HCT116 (cell line): Measurements from ENCODE around the gene RASSF3. TPM values are rescaled to one million over a fixed set of nuclear protein-coding genes. Genes with fewer than 3 reads are reported as not detected.

Experiments used
- ATAC-seq: fragments of 200-7000 bp; cut with Tn5 transposase; 2 replicates; pipeline ENCODE4 v1.9.1; 2020; ENCODE audit warnings: mild to moderate bottlenecking, moderate library complexity
- BruUV-seq: library from RNA; stranded (reverse); fragments of 400-500 nt; replicated peaks from 2 replicates; lab custom pipeline; 2021; lab: Mats Ljungman, UMichigan
- CTCF ChIA-PET: fragments of 300-600 bp; sonication (Branson Sonifier 250); formaldehyde crosslinking; loops from one replicate; lab custom pipeline; 2021; ENCODE audit warnings: antibody characterized with exemption; lab: Charles Lee
- POLR2A ChIA-PET: fragments of 300-600, 350-600 bp; sonication (Branson Sonifier 250); formaldehyde crosslinking; loops from one replicate; lab custom pipeline; 2021; ENCODE audit warnings: antibody characterized with exemption; lab: Charles Lee
- RAD21 ChIA-PET, 2 experiments: fragments of 300-600 bp; sonication (Branson Sonifier 250); formaldehyde crosslinking; loops; one replicate each; lab custom pipeline; 2023; ENCODE audit warnings: low total read pairs in 2 of 2; ENCODE audit not compliant: uncharacterized antibody in 2 of 2, unreplicated experiment in 2 of 2, low non-redundant PET in 1 of 2; lab: Charles Lee
- DNase-seq: peaks from one replicate; pipeline ENCODE4 v3.0.0-alpha.2; 2010; ENCODE audit warnings: low read depth, low spot score
- H2AFZ ChIP-seq: fragments of 200-600 bp; shearing (Covaris generic), sonication (generic); 2 replicates; pipeline ENCODE4 v1.6.1; 2017; ENCODE audit warnings: low read depth, mixed run types, mixed read lengths, antibody characterized with exemption, low read length; ENCODE audit not compliant: poor library complexity, severe bottlenecking
- H3K27ac ChIP-seq: 2 replicates; pipeline ENCODE4 v1.5.1; 2012; ENCODE audit warnings: low read depth, low read length
- H3K27me3 ChIP-seq: fragments of 200-600 bp; sonication (generic); 2 replicates; pipeline ENCODE4 v1.6.1; 2016; ENCODE audit warnings: mixed run types, low read length, mixed read lengths; ENCODE audit not compliant: insufficient read depth
- H3K36me3 ChIP-seq, 2 experiments: fragments of 200-500 bp in 1 of 2; fragments of 200-600 bp in 1 of 2; sonication (Bioruptor generic) in 1 of 2; sonication (generic) in 1 of 2; 2 replicates each; pipeline versions ENCODE4 v1.5.1 to v1.6.1; 2014 to 2016; ENCODE audit warnings: low read length in 2 of 2, inconsistent platforms in 1 of 2, mixed read lengths in 1 of 2, mixed run types in 1 of 2; ENCODE audit not compliant: insufficient read depth in 2 of 2, control insufficient read depth in 1 of 2
- H3K4me1 ChIP-seq, 2 experiments: fragments of 200-600 bp in 1 of 2; sonication (generic) in 1 of 2; 2 replicates each; pipeline versions ENCODE4 v1.5.1 to v1.6.1; 2012 to 2017; ENCODE audit warnings: low read length in 2 of 2, inconsistent platforms in 1 of 2, mild to moderate bottlenecking in 1 of 2, mixed read lengths in 1 of 2, mixed run types in 1 of 2, moderate library complexity in 1 of 2; ENCODE audit not compliant: insufficient read depth in 2 of 2, control insufficient read depth in 1 of 2
- H3K4me2 ChIP-seq: fragments of 200-600 bp; sonication (generic); 2 replicates; pipeline ENCODE4 v1.6.1; 2017; ENCODE audit warnings: mixed run types, low read length, mixed read lengths
- H3K4me3 ChIP-seq, 2 experiments: fragments of 200-600 bp in 1 of 2; sonication (generic) in 1 of 2; replicated peaks in 1 of 2; 2 replicates each; pipeline ENCODE4 v1.5.1; 2011 to 2016; ENCODE audit warnings: low read length in 2 of 2, control low read depth in 1 of 2, low read depth in 1 of 2, mild to moderate bottlenecking in 1 of 2, mixed read lengths in 1 of 2, mixed run types in 1 of 2
- H3K79me2 ChIP-seq: fragments of 200-600 bp; sonication (generic); 2 replicates; pipeline ENCODE4 v1.6.1; 2017; ENCODE audit warnings: mild to moderate bottlenecking, mixed run types, low read length, moderate library complexity, mixed read lengths; ENCODE audit not compliant: insufficient read depth
- H3K9ac ChIP-seq: fragments of 200-600 bp; sonication (generic); 2 replicates; pipeline ENCODE4 v1.6.1; 2016; ENCODE audit warnings: low read length, mixed read lengths
- H3K9me2 ChIP-seq: fragments of 200-600 bp; sonication (generic), shearing (Covaris generic); 2 replicates; pipeline ENCODE4 v1.6.1; 2017; ENCODE audit warnings: mixed run types, mild to moderate bottlenecking, moderate library complexity; ENCODE audit not compliant: insufficient read depth
- H3K9me3 ChIP-seq, 2 experiments: fragments of 200-500 bp in 1 of 2; fragments of 200-600 bp in 1 of 2; sonication (Bioruptor generic) in 1 of 2; sonication (generic) in 1 of 2; 2 replicates each; pipeline ENCODE4 v1.6.1; 2014 to 2017; ENCODE audit warnings: low read length in 2 of 2, mixed read lengths in 2 of 2, inconsistent platforms in 1 of 2, low read depth in 1 of 2, mild to moderate bottlenecking in 1 of 2, mixed run types in 1 of 2, moderate library complexity in 1 of 2; ENCODE audit not compliant: control insufficient read depth in 1 of 2, insufficient read depth in 1 of 2
- H4K20me1 ChIP-seq: fragments of 200-600 bp; sonication (generic), shearing (Covaris generic); 2 replicates; pipeline ENCODE4 v1.6.1; 2017; ENCODE audit warnings: mixed run types, mild to moderate bottlenecking, moderate library complexity; ENCODE audit not compliant: insufficient read depth
- CBX3 ChIP-seq: IDR thresholded peaks from 2 replicates; pipeline ENCODE4 v1.6.1; 2012; ENCODE audit warnings: low read depth
- CEBPB ChIP-seq: IDR thresholded peaks from 2 replicates; pipeline ENCODE4 v1.6.1; 2012; ENCODE audit warnings: low read depth
- EGR1 ChIP-seq: IDR thresholded peaks from 2 replicates; pipeline ENCODE4 v1.6.1; 2012; ENCODE audit warnings: low read depth
- ELF1 ChIP-seq: IDR thresholded peaks from 2 replicates; pipeline ENCODE4 v1.6.1; 2012; ENCODE audit warnings: low read depth, borderline replicate concordance
- EZH2 ChIP-seq: fragments of 200-600 bp; sonication (generic); IDR thresholded peaks from 2 replicates; pipeline ENCODE4 v1.6.1; 2017; ENCODE audit warnings: antibody characterized with exemption, mixed run types
- FOSL1 ChIP-seq: IDR thresholded peaks from 2 replicates; pipeline ENCODE4 v1.6.1; 2012; ENCODE audit warnings: low read depth
- MAX ChIP-seq: IDR thresholded peaks from 2 replicates; pipeline ENCODE4 v1.6.1; 2012
- POLR2AphosphoS5 ChIP-seq: IDR thresholded peaks from 2 replicates; pipeline ENCODE4 v1.6.1; 2011; ENCODE audit warnings: mild to moderate bottlenecking, low read depth, low read length, moderate library complexity
- SIN3A ChIP-seq: IDR thresholded peaks from 2 replicates; pipeline ENCODE4 v1.6.1; 2012; ENCODE audit warnings: low read depth
- SRF ChIP-seq: IDR thresholded peaks from 2 replicates; pipeline ENCODE4 v1.6.1; 2012; ENCODE audit warnings: low read depth
- TCF7L2 ChIP-seq: IDR thresholded peaks from 2 replicates; pipeline ENCODE4 v1.7.0; 2011; ENCODE audit warnings: borderline replicate concordance, inconsistent platforms; ENCODE audit not compliant: insufficient read depth, insufficient read length; ENCODE audit errors: extremely low read depth
- YY1 ChIP-seq: IDR thresholded peaks from 2 replicates; pipeline ENCODE4 v1.6.1; 2011; ENCODE audit warnings: low read length, low read depth, moderate library complexity, mild to moderate bottlenecking; ENCODE audit not compliant: insufficient replicate concordance; ENCODE audit errors: extremely low read depth
- ZBTB33 ChIP-seq: IDR thresholded peaks from 2 replicates; pipeline ENCODE4 v1.6.1; 2011; ENCODE audit warnings: mild to moderate bottlenecking, low read length, moderate library complexity; ENCODE audit not compliant: insufficient replicate concordance; ENCODE audit errors: extremely low read depth
- intact Hi-C: fragments of 100-400 bp; cut with micrococcal nuclease; formaldehyde crosslinking; loops from 2 replicates; pipeline ENCODE4 v1.10.0; 2022
- total RNA-seq: library from RNA; stranded (reverse); gene quantifications from one replicate; pipeline ENCODE4 v1.2.1, GENCODE V29; 2021; ENCODE audit not compliant: unreplicated experiment
- TF ChIP-seq, protein P1 (sequence below): IDR thresholded peaks from 2 replicates; pipeline ENCODE4 v1.6.1; 2012; ENCODE audit warnings: low read depth
- TF ChIP-seq, protein P2 (sequence below): IDR thresholded peaks from 2 replicates; pipeline ENCODE4 v1.6.1; 2012
- TF ChIP-seq, protein P3 (sequence below), 3 experiments: fragments of 200-600 bp in 1 of 3; sonication (generic) in 1 of 3; IDR thresholded peaks in 2 of 3; conservative IDR thresholded peaks in 1 of 3; 2 replicates each; pipeline ENCODE4 v1.5.1; 2012 to 2017; ENCODE audit warnings: low read depth in 2 of 3, low read length in 2 of 3, antibody characterized with exemption in 1 of 3, borderline replicate concordance in 1 of 3, control low read depth in 1 of 3, mild to moderate bottlenecking in 1 of 3, mixed read lengths in 1 of 3, mixed run types in 1 of 3, moderate library complexity in 1 of 3; ENCODE audit not compliant: insufficient read depth in 1 of 3

The RASSF3 gene
- total RNA-seq, 1 experiment from 2014 or later: 67.1 TPM

DNA sequence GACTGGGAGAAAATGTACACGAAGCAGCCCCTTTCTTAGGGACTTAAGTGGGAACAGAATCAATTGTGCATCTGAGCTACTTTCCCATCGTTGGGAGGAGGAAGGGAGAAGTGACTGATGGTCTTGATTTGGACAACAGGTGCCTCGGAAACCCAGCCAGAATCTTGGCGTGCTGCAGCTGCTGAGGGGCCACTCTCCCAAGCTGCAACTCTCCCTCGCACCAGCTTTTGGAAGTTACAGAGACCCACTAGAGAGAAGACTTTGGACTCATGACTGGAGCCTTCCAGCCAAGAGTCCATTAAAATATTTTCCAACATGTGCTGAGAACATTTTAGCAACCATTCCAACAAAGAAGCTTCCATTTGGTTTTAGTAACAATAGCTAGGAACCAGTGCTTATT is 96.6 kb downstream of the RASSF3 start:
- no peak overlapping the region for H3K4me2 ChIP-seq
- no peak overlapping the region for H3K9ac ChIP-seq
- H3K9me2 ChIP-seq: no peaks in the 10 kb centered on the region
- H4K20me1 ChIP-seq: no peaks in the 10 kb centered on the region
- POLR2A ChIA-PET: no interaction called here
- H3K79me2 ChIP-seq: no peaks in the 10 kb centered on the region
- TF ChIP-seq SRF (no peak), ZBTB33 (no peak), CEBPB (no peak), SIN3A (no peak), MAX (no peak), CBX3 (no peak), ELF1 (no peak), TCF7L2 (no peak), YY1 (no peak), EGR1 (no peak), EZH2 (no peak), POLR2AphosphoS5 (no peak), FOSL1 (no peak)
- TF ChIP-seq, protein P1, sequence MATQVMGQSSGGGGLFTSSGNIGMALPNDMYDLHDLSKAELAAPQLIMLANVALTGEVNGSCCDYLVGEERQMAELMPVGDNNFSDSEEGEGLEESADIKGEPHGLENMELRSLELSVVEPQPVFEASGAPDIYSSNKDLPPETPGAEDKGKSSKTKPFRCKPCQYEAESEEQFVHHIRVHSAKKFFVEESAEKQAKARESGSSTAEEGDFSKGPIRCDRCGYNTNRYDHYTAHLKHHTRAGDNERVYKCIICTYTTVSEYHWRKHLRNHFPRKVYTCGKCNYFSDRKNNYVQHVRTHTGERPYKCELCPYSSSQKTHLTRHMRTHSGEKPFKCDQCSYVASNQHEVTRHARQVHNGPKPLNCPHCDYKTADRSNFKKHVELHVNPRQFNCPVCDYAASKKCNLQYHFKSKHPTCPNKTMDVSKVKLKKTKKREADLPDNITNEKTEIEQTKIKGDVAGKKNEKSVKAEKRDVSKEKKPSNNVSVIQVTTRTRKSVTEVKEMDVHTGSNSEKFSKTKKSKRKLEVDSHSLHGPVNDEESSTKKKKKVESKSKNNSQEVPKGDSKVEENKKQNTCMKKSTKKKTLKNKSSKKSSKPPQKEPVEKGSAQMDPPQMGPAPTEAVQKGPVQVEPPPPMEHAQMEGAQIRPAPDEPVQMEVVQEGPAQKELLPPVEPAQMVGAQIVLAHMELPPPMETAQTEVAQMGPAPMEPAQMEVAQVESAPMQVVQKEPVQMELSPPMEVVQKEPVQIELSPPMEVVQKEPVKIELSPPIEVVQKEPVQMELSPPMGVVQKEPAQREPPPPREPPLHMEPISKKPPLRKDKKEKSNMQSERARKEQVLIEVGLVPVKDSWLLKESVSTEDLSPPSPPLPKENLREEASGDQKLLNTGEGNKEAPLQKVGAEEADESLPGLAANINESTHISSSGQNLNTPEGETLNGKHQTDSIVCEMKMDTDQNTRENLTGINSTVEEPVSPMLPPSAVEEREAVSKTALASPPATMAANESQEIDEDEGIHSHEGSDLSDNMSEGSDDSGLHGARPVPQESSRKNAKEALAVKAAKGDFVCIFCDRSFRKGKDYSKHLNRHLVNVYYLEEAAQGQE: no peak
- TF ChIP-seq, protein P2, sequence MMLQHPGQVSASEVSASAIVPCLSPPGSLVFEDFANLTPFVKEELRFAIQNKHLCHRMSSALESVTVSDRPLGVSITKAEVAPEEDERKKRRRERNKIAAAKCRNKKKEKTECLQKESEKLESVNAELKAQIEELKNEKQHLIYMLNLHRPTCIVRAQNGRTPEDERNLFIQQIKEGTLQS: no peak
- TF ChIP-seq, protein P3, sequence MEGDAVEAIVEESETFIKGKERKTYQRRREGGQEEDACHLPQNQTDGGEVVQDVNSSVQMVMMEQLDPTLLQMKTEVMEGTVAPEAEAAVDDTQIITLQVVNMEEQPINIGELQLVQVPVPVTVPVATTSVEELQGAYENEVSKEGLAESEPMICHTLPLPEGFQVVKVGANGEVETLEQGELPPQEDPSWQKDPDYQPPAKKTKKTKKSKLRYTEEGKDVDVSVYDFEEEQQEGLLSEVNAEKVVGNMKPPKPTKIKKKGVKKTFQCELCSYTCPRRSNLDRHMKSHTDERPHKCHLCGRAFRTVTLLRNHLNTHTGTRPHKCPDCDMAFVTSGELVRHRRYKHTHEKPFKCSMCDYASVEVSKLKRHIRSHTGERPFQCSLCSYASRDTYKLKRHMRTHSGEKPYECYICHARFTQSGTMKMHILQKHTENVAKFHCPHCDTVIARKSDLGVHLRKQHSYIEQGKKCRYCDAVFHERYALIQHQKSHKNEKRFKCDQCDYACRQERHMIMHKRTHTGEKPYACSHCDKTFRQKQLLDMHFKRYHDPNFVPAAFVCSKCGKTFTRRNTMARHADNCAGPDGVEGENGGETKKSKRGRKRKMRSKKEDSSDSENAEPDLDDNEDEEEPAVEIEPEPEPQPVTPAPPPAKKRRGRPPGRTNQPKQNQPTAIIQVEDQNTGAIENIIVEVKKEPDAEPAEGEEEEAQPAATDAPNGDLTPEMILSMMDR (IDR thresholded peaks at IDR 0.05 in 2 of 3, conservative IDR thresholded peaks at IDR 0.05 in 1 of 3; ENCODE audit: borderline replicate concordance in 1 of 3, insufficient read depth in 1 of 3, low read depth in 2 of 3, low read length in 2 of 3): no peak
- no TSS peak for BruUV-seq
- ATAC-seq: no peak
- intact Hi-C loops: no loop called here
- H3K36me3 ChIP-seq: no peaks in the 10 kb centered on the region
- H2AFZ ChIP-seq: no peak overlapping the region
- RAD21 ChIA-PET: no interaction called here
- no peak overlapping the region for H3K4me3 ChIP-seq
- H3K27me3 ChIP-seq: no peaks in the 10 kb centered on the region
- no peaks in the 10 kb centered on the region for H3K4me1 ChIP-seq
- CTCF ChIA-PET: interaction anchor here (1.1 to 2.6 kb wide), 2 partner anchors 9 to 11 kb away, joined by 3 to 15 read pairs; no protein-coding TSS in a partner anchor
- DNase-seq: no peak
- H3K27ac ChIP-seq: no peak overlapping the region
- H3K9me3 ChIP-seq: no peaks in the 10 kb centered on the region
